ENCODE data around the gene CAPN12.

Gene CAPN12

DNA sequence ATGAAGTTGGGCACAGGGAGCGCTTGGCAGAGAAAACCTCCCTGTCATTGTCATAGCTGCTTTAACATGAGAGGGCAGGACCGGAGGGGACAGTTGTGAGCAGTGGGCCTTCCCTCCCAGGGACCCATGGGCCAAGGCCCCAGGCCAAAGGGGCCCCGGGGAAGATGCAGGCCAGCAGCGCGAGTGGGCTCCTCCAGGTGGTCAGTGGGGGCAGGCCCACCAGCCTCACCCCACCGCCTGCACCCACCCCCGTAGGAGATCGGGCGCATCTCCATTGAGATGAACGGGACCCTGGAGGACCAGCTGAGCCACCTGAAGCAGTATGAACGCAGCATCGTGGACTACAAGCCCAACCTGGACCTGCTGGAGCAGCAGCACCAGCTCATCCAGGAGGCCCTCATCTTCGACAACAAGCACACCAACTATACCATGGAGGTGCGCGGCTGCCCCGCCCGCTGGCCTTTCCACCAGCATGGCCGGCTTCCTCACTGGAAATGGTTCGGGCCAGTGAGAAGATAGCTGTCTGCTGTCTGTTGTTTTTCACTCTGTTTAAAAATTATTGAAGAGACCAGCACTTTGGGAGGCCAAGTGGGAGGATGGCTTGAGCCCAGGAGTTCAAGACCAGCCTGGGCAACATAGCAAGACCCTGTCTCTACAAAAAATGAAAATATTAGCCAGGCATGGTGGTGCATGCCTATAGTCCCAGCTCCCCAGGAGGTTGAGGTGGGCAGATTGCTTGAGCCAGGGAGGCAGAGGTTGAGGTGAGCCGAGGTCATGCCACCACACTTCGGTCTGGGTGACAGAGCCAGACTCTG is 18.6 kb downstream of the CAPN12 start:
- no peak for DNase-seq

DNA sequence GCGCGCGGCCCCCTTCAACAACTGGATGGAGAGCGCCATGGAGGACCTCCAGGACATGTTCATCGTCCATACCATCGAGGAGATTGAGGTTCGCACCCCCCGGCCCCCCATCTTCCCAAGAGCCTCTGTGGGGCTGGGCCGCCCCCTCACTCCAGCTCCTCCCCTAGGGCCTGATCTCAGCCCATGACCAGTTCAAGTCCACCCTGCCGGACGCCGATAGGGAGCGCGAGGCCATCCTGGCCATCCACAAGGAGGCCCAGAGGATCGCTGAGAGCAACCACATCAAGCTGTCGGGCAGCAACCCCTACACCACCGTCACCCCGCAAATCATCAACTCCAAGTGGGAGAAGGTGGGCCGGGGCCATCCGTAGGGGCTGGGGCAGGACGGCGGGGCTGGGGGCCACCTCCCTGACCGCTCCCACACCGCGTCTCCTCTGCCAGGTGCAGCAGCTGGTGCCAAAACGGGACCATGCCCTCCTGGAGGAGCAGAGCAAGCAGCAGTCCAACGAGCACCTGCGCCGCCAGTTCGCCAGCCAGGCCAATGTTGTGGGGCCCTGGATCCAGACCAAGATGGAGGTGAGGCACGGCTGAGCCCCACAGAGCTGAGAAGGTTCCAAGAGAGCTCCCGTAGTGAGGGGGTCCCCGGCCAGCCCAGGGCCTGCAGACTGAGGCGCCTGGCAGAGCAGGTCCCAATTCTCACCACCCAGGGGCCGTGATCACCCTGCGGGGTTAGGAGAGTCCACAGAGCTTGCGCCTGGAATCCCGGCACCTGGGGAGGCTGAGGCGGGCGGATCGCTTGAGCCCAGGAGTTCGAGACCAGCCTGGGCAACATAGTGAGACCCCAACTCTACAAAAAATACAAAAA is 20.1 kb downstream of the CAPN12 start:
- no peak for DNase-seq

DNA sequence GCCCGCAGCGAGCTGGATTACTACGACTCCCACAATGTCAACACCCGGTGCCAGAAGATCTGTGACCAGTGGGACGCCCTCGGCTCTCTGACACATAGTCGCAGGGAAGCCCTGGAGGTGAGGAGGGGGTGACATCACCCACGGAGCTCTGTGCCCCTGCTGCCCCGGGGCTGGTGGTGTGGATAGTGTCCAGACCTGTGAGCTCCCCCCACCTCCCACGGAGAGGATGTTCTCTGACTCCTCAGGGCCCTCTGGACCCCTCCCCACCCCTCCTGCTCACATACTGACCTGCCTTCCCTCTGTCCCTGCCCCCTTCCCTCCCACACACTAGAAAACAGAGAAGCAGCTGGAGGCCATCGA is 20.7 kb downstream of the CAPN12 start:
- DNase-seq, result no peak

DNA sequence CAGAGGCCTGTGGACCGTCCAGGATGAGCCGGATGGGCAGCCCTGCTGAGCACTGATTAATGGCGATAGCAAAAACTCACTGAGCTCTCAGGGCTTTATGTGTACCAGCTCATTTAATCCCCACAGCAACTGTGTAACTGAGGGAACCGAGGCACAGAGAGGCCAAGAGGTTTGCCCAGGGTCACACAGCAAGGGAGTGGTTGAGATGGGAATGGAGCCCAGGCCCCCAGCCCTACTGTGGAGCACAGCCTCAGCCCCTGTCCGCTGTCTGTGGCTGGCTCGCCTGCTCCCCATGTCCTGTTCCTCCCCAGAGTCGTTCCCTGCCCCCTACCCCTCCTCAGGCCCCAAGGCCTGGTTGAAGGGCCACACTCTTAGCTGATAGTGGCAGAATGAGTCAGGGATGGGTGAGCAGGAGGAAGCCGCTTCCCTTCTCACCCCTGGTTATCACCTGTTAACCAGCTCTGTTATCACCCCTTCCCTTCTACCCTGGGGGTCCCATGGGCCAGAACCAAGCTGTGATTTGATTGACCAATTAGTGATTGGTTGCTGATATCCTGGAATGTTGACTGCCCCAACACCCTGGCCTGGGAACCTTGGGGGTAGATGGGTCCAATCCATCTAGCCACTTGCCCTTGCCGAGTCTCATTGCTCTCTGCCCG is 21.2 kb downstream of the CAPN12 start:
- DNase-seq, result no peak

DNA sequence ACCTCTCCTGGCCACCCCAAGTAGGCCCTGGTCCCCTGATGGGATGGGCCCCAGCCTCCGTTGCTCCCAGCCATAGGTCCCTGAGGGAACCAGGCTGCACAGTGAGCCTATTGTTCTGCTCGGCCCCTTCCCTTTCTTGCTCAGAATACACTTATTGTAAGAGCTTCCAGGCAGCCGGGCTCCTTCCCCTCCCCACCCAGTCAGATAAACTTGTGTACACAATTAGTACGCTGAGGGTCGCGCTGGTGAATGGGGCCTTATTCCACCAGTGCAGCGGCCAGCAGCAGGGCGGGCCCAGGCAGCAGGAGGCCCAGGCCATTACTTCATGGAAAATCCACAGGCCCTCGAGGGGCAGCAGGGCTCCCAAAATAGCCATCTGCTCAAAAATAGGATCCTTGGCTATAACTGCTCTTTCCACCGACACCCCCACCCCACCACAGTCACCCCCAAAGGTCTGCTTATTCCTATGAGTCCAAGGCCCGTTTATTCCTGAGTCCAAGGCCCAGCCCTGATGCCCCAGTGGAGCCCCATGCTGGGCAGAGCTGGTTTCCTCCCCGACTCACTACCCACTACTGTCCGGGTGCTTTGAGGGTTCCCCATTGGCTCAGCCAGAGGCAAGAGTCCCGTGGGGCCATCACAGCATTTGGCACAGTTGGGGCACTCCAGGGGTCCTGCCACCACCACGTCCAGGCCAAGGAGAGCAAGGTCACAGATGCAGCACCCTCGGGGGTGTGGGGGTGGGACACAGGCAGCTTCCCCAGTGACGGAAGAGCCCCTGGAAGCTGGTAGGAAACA is 22.1 kb downstream of the CAPN12 start:
- DNase-seq, result no peak

DNA sequence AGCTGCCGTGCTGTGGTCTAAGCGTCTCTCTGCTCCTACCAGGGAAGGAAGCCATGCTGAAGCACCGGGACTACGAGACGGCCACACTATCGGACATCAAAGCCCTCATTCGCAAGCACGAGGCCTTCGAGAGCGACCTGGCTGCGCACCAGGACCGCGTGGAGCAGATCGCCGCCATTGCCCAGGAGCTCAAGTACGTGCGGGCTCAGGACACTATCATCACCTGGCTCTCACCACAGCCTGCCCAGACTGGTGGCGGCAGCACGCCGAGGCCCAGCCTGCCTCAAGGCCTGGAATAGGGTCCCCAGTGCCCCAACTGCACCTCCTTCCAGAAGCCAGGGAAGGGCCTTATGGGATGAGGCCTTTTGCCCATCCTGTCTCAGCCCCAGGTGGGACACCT is 22.8 kb downstream of the CAPN12 start:
- no peak for DNase-seq

DNA sequence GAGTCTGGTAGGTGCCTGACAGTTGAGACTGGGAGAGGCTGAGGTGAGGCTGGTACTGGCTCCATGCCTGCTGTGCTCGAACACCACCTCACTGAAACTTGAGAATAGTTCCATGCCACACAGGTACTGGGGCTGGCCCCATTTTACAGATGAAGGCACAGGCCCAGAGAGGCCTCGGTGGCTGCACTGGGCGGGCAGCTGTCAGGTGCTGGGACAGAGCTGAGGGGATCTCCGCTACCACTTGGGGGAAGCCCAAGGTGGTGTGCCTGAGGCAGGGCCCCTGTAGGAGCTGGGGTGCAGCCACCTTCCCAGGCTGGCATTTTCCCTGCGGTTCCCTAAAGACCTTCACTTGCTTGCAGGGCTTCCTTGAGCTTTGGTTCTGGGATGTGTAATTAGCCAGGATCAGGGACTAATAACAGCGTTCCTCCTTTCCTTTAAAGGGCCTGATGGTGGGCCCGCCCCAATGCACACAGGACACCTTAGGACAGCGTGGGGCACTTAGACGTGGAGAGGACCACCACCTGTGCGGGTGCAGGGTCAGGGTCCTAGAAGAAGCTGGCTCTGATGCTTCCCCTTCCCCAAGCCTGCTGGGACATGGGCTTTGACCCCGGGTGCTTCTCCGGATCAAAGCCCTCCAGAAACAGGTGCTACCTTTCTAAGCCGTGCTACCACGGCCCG is 23.6 kb downstream of the CAPN12 start:
- DNase-seq, result no peak

DNA sequence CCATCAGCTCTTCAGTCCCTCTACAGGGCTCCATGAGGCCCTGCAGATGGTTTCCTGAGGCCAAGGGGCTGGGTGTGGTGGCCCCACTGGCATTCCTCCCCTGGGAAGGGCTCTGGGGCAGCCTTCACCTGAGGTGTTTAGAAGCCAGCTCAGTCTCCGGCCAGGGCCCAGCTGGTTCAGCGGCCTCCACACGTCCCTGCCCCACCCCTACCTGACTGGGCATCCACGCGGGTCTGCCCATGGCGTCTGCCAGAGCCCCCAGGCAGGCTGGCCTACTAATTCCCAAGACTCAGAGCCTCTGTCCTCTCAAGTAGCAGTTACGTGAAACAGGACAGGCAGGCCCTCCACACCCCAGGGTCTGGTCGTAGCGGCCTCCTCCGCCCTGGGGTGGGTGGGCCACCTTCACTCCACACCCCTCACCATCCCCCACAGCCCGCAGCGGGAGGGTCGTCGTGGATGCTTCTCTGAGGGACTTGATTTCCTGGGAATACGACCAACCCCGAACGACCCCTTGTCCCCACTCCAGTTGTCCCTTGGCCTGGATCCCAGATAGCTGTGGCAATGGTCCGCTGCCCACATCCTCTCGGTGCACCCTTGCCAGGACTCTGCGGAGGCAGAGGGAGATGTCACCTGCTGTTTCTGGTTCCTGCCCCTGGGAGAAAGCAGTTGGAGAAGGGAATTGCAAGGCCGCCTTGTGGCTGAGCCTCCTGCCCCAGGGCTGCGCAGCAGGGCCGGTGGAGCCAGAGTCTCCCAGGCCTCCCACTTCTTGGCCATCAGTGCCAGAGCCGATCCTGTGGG is 24.3 kb downstream of the CAPN12 start:
- no peak for DNase-seq

DNA sequence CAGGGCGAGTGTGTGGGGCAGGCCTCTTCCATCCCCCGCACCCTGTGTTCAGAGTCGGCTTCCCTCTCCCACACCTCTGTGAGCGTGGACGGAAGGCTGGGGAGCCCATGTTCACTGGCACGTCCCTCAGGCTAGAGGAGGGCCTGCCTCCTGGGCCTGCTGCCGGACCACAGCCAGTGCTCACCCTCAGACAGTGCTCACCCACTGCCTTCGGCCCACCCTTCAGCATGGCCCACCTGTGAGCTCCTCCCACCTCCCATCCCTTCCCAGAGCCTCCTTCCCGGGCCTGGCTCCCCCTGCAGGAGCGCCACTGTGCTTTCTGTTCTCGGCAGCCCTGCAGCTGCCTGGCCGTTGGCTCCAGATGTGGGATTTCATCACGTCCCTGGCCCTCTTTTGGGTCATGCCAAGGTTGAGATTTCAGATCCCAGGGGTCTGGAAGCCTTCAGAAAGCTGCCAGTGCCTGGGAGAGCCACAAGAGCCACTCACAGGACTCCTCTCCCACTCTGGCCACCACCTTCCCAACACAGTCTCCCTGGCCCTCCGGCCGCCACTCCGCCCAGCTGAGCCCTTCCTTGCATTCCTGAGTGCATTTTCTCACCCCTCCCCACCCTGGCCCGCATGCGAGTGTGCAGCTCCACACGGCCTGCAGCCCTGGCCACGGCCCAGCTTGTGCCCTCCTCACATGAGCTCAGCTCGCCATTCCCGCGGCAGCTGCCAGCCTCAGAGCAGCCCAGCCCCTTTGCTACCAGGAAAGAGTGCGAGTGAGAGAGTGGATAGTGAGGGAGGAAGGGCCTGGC is 25.3 kb downstream of the CAPN12 start:
- DNase-seq, result no peak

DNA sequence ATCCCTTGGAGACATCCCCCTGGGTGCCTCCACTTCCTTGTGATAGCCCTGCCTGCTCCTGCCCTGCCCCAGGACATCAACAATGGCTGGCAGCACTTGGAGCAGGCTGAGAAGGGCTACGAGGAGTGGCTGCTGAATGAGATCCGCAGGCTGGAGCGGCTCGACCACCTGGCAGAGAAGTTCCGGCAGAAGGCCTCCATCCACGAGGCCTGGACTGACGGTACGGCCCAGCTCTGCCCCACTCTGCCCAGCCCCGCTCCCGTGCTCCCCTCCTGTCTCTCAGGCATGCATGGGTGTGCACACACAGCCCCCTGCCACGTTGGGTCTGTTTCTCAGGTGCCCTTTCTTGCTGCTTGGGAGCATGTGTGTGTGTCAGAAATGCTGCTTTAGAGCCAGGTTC is 26.4 kb downstream of the CAPN12 start:
- no peak for DNase-seq

DNA sequence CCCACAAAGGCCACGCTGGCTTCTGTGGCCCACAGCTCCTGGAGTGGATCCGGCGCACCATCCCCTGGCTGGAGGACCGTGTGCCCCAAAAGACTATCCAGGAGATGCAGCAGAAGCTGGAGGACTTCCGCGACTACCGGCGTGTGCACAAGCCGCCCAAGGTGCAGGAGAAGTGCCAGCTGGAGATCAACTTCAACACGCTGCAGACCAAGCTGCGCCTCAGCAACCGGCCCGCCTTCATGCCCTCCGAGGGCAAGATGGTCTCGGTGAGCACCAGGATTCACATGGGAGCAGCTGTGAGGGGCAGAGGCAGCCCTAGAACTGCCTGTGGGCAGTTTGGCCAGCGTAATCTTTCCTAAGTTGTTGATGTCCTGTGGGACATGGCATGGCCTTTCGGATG is 27.2 kb downstream of the CAPN12 start:
- no peak for DNase-seq

DNA sequence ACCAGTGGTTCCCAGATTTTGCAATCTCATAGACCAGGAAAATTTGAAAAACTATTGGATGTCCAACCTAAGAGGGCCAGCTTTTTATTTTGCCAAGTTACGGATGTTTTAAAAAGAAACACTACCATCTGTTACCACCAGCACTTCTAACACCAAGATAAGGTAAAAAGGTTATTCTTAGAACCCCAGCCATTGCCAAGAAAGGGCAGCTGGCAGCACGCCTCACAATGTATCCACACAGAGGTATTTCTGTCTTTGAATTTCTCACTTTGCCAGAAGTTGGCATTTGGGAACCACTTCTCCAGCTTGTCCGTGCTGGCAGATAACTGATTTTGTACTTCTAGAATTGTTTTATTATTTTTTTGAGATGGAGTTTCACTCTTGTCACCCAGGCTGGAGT is 28.7 kb downstream of the CAPN12 start:
- DNase-seq, result no peak

DNA sequence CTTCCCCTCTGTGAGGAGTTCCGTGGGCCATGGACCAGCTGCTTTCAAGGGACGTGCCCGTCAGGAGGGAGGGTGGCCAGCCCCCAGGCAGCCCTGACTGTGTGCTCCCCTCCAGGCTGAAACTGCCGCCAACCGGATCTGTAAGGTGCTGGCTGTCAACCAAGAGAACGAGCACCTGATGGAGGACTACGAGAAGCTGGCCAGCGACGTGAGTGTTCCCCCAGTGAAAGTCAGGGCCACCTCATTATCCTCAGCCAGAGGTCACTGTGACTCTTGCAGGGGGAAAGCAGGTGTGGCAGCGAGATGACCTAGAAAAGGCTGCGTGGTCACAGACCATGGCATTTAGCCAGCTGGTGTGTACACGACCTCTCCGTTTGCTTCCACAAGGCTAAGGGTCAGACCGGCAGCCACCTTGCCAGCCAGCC is 29.9 kb downstream of the CAPN12 start:
- no peak for DNase-seq

DNA sequence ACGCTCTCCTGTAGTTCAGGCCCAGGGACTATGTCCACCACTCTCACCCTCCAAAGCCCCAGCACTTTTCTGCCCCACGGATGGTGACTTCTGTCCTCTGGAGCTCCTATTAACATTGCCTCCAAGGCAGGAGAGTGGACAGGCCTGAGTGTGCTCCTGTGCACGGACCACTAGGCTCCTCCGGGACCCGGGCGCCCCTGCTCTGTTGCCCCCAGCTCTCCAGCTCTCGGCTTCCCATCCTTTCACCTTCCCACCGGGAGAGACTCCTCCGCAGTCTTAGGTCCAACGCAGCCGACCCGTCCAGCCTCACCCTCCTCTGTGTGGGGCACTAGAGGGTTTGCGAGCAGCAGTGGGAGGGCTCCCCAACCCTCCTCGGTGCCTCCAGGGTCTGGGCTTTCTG is 30.4 kb downstream of the CAPN12 start:
- no peak for DNase-seq

DNA sequence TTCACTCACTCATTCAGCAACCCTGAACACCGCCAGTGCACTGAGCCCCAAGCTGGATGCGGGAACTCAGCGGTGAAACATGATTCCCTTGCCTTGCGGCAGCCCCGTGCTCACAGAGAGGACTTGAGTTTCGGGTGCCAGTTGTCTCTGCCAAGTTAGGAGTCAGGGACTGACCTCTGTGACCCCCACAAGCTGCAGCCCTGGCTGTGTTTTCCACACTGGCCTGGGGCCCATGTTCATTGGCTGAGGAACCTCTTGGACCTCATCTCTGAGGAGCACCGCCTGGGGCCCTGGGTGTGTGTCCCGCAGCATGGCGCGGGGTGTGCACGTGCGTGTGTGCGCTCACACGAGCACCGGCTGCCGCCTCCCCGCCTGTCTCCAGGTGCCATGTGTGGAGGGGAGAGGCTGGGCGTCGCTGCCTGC is 31.0 kb downstream of the CAPN12 start:
- no peak for DNase-seq

DNA sequence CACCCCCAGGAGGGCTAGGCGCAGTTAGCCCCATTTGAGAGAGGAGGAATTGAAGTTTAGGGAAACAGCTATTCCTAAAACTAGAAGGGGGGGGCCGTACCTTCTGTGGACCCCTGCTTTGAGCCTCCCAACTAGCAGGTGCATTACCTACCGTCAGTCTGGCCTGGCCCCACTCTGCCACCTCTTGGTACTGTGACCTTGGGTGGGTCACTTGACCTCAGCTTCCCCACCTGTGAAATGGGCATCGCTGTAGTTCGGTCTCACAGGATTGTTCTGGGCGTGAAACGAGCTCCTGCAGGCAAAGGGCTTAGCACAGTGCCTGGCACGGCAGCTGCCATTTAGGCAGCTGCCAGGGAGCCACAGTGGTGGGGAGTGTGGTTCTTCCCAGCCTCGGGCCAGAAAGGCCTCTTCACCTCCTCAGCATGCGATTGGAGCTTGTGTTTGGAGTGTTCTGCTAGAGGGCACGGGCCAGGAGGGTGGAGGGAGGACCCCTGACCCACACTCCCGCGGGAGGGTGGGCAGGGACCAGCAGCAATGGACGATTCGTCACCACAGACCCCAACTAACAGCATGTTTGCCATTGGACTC is 32.0 kb downstream of the CAPN12 start:
- no peak for DNase-seq

DNA sequence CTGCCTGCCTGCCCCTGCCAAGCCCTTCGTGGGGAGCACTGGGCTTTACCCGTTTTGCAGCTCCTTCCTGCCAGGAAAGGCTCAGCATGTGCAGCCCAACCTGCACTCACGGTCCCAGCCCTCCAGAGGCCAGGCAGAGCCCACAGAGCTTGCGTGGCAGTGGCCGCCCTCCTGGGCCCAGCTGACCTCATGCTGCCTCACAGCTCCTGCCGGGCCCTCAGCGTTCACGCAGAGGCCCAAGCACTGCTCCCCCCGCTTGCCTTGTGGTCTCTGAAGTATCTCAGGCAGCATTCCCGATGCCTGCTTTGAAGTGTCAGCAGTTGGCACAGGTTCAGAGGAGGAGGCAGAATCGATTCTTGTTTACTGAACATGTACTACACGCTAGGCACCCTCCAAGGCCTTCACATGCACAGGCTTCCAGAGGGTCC is 32.5 kb downstream of the CAPN12 start:
- no peak for DNase-seq

DNA sequence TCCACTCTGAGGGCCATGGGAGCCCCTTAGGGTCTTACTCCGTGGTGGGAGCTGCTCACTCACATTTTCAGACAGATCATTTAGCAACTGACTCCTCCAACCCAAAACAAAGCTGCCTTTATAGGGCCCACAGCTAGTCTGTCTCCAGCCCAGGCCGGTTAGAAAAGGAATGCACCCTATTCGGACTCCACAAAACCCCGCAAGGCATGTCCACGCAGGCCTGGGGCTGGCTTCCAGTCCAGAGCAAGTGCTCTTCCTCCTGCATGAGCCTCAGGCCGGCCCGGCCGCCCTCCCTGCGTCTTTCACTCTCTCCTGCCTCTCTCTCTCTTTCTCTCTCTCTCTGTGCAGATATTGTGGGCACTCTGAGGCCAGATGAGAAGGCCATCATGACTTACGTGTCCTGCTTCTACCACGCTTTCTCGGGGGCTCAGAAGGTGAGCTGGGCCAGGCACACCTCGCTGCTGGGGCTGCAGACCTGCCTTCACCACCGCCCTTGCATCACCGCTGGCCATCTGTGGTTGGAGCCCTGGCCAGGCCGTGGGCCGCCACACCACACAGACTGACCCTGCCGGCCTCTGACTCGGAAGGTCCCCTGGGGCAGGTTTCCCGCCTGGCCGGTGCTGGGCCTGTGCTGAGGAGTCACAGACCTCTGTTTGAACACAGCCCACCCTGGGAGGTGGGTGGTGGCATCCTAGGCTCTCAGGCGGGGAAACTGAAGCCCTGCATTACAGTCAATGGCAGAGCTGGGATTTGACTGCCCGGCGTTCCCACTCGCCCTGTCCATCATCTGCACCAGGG is 33.1 kb downstream of the CAPN12 start:
- no peak for DNase-seq

DNA sequence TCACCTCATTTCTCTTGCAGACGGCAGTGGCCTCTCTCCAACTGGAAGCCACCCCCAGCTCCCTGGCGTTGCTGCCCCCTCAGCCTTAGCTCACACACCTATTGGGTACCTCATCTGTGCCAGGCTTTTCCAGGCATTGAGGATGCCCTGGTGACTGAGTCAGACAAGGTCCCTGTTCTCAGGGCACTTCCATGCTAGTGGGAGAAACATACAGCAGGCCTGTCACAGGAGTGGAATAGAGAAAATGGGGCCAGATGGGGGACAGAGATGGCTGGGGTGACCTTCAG is 33.9 kb downstream of the CAPN12 start:
- no peak for DNase-seq

All from stimulated activated CD4-positive, alpha-beta T cell treated with anti-CD3 and anti-CD28 coated beads, Interleukin-12 subunit alpha, Interleukin-12 subunit beta, amount 100 ng/mL, for 4 hours (primary cell).